Stimulated activated CD4-positive, alpha-beta T cell treated with anti-CD3 and anti-CD28 coated beads, Interleukin-1b, Interleukin-23, amount 100 ng/mL, for 24 hours (primary cell): ENCODE data around the gene ACOT8.
"Not testable (repeated sequence)": the region's sequence is repeated elsewhere in the genome, so short reads cannot be mapped to it uniquely, and the experiment has no call there.

ENCODE experiments used
- DNase-seq, 4 experiments: peaks; one replicate each; pipeline ENCODE4 v3.0.0-alpha.2; 2020; ENCODE audit warnings: low read depth in 4 of 4, low spot score in 1 of 4

Gene ACOT8

DNA sequence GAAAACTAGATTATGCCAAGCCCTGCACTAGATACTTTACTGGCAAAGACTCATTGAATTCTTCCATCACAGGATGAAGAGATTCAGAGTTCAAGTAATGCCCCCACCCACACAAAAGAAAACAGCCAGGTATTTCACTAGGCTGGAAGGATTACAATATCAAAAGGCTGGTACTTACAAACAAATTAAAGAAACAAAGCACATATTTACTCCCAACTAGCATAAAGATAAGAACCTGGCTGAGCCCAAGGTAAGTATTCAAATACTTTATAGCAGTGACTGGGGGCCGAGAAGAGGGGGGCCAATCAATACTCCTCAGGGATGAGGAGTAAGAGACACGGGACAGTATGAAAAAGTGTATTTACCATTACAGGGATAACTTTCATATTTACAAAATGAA lies 3.7 kb downstream of the ACOT8 start:
- no peak for DNase-seq

DNA sequence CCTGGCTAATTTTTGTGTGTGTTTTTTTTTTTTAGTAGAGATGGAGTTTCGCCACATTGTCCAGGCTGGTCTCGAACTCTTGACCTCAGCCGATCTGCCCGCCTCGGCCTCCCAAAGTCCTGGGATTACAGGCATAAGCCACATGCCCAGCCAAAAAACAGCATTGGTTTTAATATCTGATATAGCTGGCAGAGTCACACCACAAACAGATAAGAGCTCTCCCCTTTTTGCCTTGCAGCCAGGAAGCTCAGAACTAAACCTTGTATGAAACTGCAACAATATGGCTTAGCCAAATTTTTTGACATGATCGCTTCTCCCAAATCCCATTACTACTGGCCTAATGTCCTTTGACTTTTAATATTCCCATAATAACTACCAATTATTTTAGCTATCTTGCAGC lies 4.9 kb downstream of the ACOT8 start:
- DNase-seq, result no peak

DNA sequence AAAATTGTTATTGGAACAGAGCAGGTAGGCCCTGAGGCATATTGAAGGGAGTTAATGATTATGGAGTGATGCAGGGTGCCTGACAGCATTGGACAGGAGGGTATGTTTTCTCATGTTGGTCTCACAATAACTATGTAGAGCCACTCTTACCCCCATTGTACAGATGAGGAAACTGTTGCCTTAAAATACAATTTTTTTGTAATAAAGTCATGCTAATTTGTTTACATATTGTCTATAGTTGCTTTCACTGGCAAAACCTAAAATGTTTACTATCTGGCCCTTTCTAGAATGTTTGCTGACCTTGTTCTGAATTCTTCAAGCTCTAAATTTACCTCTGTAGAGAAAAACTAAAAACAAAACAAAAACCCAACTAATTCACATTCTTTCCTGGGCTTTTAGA lies 5.7 kb downstream of the ACOT8 start:
- no peak for DNase-seq

DNA sequence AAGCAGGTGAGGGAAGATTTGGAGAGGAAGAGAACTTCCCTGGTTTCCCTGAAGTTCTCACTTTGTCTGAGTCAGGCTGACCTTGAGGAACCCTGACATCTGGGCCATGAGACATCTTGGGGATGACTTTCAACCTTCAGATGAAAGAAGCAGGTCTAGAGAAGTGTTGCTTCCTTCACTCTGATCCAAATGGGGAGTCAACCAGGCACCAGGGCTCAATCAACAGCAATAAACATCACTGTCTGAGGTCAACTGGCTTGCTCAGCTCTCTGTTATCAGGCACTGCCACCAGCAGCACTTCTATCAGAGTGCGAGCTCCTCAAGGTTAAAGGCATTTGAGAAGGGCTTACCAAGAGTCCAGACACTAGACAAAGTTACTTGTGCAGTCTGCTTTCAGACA lies 6.3 kb downstream of the ACOT8 start:
- DNase-seq, result no peak

DNA sequence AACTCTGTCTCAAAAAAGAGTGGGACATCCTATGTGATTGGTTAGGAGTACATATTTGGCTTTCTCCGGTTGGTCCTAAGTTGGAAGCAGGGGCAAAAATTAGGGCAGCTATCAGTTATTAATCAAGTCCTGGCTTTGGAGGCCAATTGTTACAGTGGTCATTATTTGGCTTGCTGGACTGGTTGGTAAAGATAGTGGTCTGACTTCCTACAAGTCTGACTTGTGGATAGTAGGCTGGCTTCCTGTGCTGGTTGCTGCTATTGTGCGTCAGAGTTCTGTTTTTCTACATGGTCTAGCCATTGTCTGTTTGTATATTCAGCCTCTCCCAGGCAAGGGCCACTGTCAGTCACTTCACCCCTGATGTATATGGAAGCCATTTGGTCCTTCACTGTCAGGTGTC lies 7.0 kb downstream of the ACOT8 start:
- no peak for DNase-seq

DNA sequence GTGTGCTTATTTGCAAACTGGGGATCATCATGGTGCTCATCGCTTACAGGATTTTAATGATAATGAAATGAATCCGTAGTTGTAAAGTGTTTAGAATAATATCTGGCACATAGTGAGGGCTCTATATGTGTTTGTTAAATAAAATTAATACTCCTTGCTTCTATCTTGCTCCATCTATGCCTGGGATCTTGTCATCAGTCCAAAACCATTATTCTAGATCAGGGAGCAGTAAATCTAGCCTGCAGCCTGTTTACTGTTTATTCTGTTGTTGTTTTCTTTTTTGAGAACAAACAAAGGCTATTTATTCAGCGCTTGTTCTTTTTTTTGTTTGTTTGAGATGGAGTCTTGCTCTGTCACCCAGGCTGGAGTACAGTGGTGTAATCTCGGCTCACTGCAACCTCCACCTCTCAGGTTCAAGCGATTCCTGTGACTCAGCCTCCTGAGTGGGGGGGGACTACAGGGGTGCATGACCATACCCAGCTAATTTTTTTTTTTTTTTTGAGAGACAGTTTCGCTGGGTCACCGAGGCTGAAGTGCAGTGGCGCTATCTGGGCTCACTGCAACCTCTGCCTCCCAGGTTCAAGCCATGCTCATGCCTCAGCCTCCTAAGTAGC lies 8.1 kb downstream of the ACOT8 start:
- no peak for DNase-seq

DNA sequence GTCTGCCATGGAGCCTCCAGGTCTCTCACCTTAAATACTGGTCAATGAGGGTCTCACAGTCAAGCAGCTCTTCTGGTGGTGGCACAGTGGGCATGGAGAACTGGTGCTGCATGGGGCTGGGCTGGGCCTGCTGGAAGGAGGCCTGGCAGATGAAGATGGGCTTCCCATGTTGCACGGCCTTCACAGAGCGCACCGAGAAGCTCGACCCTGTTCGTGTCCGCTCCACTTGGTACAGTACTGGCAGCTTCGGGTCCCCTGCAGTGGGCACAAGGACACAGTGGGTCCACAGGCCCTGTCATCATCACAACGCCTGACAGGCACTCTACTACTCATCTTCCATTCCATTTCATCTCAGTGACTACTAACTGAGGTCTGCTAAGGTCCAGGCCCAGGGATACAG lies 8.8 kb downstream of the ACOT8 start:
- no peak for DNase-seq

DNA sequence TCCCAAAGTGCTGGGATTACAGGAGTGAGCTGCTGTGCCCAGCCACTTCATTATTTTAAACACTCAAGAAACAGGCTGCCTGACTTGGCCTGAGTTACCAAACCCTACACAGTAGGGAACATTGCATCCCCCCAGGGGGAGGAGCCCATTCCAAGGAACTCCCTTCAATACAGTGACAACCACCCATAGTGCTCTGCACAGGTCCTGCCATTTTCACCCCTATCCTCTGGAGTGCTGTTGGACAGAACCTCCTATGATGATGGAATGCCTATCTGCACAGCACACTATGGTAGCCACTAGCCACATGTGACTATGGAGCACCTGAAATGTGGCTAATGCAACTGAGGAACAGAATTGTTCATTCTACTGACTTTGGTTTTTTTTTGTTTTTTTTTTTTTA lies 11.7 kb downstream of the ACOT8 start:
- DNase-seq, result no peak

DNA sequence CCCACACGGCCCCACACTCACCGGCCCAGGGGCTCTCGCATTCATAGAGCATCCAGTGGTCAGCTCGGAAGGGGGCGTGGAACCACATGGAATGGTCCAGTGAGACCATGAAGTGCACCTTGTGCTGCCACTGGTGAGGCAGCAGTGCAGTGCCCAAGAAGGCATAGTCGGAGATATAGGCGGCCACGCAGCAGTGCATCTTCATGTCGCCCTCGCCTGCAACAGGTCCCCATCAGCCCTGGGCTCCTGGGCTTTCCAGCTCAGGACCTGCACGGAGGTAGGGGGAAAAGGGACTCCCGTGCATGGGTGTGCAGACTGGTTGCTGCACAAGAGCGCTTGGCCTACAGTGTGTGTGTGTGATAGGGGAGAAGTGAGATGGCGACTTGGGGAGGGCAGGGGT lies 13.7 kb downstream of the ACOT8 start:
- DNase-seq, result no peak

DNA sequence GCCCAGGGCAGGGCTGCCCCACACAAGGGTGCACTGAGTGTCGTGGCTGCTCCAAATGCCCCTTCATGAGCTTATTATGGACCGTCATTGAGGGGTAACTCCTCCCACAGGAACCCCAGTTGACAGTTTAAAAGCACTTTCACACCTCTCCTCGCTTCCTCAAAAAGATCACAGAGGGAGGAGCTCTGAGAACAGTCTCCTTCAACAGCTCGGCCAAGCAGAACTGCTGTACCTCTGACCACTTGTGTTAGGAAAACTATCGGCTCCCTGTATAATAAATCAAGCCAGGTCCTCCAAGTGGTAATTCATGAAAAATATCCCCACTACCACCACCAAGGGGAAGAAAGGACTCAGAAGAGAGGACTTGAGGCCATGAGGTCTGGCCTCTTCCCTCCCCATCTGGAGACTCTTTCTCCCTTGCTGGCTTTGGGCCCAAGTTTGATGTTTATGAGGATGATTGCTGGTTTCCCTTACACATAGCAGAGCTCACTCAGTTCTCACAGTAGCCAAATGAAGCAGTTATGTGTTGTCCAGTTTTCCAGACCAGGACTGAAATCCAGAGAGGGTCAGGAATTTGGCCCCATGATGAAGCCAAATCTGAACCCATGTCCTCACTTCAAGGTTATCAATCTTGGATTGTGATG lies 14.9 kb downstream of the ACOT8 start:
- no peak for DNase-seq

DNA sequence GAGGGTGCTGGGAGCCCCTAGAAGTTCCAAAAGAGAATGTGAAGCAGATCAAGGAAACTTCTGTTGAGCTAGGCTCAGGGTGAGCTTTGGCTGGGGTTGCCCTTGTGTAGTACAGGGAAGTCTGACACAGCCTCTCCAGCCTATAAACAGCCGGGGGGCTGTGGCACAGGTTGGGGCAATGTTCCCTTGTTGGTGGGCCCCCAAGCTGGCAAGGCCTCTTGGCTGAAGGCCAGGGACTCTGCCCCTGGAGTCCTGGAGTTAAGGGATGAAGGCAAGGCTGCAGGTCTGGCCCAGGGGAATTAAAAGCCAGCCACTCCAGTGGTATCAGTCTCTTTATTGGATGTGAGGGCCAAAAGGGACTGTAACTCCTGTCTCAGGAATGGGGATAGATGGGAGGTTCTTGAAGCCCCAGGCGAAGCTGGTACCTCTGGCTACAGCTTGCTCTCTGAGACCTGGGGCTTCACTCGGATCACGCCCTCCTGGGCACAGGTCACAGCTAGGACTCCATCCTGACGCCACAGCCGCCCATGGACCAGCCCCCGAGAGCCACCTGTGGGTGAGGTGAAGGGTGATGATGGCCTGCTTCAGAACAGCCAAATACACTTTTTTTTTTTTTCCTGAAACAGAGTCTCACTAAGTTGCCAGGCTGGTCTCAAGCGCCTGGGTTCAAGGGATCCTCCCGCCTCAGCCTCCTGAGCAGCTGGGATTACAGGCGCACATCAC lies 15.6 kb downstream of the ACOT8 start:
- no peak for DNase-seq

DNA sequence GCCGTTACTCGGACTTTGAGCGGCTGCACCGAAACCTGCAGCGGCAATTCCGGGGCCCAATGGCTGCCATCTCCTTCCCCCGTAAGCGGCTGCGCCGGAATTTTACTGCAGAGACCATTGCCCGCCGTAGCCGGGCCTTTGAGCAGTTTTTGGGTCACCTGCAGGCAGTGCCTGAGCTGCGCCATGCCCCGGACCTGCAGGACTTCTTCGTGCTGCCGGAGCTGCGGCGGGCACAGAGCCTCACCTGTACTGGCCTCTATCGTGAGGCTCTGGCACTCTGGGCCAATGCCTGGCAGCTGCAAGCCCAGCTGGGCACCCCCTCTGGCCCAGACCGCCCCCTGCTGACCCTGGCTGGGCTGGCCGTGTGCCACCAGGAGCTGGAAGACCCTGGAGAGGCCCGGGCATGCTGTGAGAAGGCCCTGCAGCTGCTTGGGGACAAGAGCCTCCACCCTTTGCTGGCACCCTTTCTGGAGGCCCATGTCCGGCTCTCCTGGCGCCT lies 16.4 kb downstream of the ACOT8 start:
- DNase-seq, result no peak

DNA sequence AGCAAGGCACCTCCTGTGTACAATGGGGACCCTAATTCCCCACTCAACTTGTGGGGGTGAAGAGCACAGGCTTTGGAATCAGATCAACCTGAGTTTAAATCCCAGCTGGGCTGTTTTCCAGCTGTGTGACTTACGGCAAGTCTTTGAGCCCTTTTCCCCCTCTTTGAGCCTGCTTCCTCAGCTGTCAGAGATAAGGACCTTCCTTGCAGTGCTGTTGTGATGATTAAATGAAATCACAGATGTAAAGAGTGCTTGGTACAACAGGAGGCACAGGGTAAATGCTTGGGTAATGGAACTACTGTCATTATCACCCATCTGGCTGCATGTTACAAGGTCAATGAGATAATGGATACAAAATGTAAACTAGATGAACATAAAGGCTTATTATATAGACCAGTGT lies 20.4 kb downstream of the ACOT8 start:
- no peak for DNase-seq

DNA sequence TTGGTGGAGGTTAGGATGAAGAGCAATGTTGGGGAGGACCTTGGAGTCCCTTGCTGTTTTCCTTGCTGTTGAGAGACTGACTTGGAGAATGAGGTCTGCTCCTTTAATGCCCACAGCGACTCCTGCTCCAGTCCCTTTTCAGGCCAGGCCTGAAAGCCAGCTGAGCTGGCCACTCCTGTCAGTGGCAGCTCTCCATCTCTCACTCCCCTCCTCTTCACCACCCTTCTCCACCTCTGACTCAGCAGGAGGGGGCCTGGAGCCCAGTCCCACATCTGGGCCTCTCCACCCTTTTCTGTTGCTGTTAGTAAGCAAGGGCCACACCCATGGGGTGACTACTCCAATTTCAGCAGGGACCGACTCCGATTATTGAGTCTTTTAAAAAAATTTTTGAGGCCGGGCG lies 21.4 kb downstream of the ACOT8 start:
- no peak for DNase-seq

DNA sequence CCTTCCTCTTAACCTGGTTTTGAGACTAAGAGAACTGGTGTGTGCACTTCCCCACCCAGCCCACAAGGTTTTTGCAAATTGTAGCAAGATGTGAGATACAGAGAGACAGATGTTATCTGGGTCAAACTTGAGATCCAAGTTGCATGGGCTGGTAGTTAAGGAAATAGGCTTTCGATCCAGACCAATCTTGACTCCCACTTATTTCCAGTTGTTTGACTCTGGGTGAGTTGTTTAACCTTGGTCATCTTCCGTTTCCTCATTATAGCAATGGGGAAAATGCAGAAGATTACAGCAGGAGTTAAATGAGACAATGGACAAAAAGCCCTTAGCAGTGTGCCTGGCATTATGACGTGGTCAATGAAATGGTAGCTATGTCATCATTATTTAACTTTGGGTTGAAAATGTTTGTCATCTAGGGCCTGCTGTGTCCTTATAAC lies 21.8 kb downstream of the ACOT8 start:
- no peak for DNase-seq

DNA sequence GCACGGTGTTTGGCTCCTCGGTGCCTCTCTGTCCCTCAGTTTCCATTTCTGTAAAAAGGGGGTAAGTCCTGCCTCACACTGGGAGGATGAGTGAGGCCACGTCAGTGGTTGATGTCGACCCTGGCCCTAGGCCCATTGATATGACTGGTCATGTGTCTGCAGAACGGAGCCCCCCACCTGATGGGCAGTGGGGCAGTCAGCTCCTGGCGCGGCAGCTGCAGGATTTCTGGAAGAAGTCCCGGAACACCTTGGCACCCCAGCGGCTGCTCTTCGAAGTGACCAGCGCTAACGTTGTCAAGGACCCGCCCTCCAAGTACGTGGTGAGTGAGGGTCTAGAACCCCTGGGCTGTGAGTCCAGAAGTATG lies 22.4 kb downstream of the ACOT8 start:
- no peak for DNase-seq

DNA sequence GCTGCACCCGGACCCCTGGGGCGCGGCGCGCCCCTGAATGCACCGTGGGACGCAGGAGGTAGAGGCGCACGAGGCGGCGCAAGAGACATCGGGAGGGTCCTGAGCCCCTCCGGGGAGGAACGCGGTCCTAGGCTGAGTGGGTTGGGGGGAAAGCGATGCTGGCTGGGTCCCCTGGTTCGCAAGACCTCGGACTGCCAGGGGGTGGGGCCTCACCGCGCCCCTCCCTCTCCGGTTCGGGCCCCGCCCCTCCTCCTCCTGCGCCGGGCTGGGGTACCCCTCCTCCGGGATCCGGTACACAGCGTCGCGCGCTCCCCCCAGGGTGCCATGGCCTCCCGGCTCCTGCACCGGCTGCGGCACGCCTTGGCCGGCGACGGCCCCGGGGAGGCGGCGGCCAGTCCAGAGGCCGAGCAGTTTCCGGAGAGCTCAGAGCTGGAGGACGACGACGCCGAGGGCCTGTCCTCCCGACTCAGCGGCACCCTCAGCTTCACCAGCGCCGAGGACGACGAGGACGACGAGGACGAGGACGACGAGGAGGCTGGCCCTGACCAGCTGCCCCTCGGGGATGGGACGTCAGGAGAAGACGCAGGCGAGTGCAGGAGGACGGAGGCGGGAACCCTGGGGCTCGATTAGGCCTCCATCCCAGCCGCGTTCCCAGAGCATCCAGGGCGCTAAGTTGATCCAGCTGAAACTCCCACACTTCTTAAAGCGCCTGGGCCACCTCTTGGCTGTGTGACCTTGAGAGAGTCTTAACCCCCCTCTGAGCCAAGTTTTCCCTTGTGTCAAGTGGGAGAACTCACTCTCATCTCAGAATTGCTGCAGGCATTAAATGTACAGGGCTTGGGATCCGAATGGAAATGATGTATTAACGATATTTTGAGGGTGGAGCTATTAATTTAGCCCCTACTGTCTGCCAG lies 23.1 kb downstream of the ACOT8 start:
- peak in 2 of 4 experiments; percentile 28 for DNase-seq

DNA sequence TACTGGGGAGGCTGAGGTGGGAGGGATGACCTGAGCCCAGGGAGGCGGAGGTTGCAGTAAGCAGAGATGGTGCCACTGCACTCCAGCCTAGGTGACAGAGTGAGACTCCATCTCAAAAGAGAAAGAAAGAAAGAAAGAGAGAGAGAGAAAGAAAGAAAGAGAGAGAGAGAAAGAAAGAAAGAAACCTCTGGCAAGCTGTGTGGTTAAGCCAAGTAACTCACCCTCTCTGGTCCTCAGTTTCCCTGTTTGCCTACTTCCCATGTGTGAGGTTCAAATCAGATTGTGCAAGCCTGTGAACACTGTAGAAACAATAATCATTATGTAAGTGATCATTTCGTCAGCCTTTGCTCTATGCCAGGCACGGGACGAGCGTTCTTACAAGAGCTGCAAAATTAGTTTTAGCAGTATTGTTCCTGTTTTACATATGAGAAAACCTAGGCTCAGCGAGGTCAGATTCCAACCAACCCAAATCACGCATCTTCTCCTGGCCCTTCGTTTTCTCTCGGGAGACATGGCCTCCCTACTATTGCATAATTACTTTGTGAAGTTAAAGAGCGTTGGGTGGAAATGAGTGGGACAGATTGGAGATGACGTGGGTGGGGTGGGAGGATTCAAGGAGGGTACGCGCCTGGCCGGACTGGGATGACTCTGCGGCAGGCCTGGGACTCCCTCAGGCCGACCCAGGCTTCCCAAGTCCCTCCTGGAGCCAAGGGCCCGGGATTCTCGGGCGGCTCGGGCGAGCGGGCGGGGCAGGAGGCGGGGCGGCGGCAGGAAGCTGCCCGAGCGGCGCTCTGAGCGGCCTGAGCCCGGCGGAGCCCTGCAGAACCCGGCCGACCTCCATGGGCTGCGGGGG lies 23.9 kb downstream of the ACOT8 start, which contains the start of gene SNX21:
TSS of gene SNX21 (plus strand) at position 770 of the 853 bp plus-strand sequence. CDS start 121 bp downstream, outside the sequence.
- DNase-seq, result peak in 1 of 4 experiments; percentile 14

DNA sequence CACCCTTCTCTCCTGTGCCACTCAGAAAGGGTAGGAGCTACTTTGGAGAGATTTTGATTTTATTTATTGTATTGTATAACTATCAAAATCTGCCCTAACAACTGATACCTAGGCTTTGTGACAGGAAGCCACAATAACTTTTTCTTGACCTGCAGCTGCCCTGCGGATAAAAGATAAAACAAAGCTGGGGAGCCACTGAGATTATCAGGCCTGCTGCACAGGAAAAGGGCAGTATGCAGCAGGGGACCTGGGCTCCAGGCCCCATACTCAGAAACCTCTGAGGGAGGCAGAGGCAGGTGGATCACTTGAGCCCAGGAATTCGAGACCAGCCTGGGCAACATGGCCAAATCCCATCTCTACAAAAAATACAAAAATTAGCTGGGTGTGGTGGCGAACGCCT lies 24.6 kb downstream of the ACOT8 start:
- DNase-seq, result no peak

DNA sequence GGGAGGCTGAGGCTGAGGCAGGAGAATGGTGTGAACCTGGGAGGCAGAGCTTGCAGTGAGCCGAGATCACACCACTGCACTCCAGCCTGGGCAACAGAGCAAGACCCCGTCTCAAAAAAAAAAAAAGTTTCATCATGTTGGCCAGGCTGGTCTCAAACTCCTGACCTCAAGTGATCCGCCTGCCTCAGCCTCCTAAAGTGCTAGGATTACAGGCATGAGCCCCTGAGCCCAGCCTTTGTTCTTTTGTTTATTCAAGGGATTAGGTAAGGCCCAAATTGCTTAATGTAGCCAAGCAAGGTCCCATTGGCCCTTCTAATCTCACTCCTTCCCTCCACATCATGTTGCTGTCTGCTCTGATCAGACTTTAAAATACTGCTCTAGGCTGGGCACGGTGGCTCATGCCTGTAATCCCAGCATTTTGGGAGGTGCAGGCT lies 27.5 kb downstream of the ACOT8 start:
- not testable (repeated sequence) for DNase-seq
